ENCODE measurements around the gene MEGF9. TPM values are rescaled to one million over a fixed set of nuclear protein-coding genes. Genes with fewer than 3 reads are reported as not detected.

MEGF9 gene
- total RNA-seq, 1 experiment from 2014 or later, result 12.2 TPM

- Histone ChIP-seq H3K27ac (ENCODE audit: low read depth, low read length, poor library complexity, severe bottlenecking) (no peak overlapping the region), H3K4me3 (ENCODE audit: low read depth, low read length, poor library complexity, severe bottlenecking) (no peak overlapping the region), H3K36me3 (ENCODE audit: insufficient read depth, low read length, poor library complexity, severe bottlenecking) (no peaks in the 10 kb centered on the region), H3K27me3 (replicated peaks; ENCODE audit: insufficient read depth, low read depth, low read length, poor library complexity) (no peaks in the 10 kb centered on the region), H3K9me3 (ENCODE audit: low read depth, low read length, poor library complexity, severe bottlenecking) (no peaks in the 10 kb centered on the region), H3K4me1 (ENCODE audit: insufficient read depth, low read length, poor library complexity, severe bottlenecking) (no peaks in the 10 kb centered on the region)
- no peak for DNase-seq (ENCODE audit: low spot score)
- POLR2A ChIA-PET (ENCODE audit: low non-redundant PET), result interaction anchor here (0.5 kb wide), 1 partner anchor 139 kb away, joined by 13 read pairs; no protein-coding TSS in a partner anchor
- intact Hi-C loops (cut with micrococcal nuclease; ENCODE audit: unreplicated experiment), result no loop called here
- no TSS peak for BruUV-seq (replicated peaks)
- TF ChIP-seq CTCF (conservative IDR thresholded peaks at IDR 0.05; ENCODE audit: low read depth, low read length), result no peak
- TF ChIP-seq EZH2 (IDR thresholded peaks at IDR 0.05; ENCODE audit: borderline replicate concordance, low read depth, low read length, poor library complexity, severe bottlenecking), result no peak
- CTCF ChIA-PET, result no interaction called here
Observed at GRCh38 chr9:120733190-120733589, 18.9 kb upstream of the MEGF9 start.

- DNase-seq (ENCODE audit: low spot score), result no peak
- no peaks in the 10 kb centered on the region for H3K36me3 ChIP-seq (ENCODE audit: insufficient read depth, low read length, poor library complexity, severe bottlenecking)
- intact Hi-C loops (cut with micrococcal nuclease; ENCODE audit: unreplicated experiment), result no loop called here
- H3K4me3 ChIP-seq (ENCODE audit: low read depth, low read length, poor library complexity, severe bottlenecking), result no peak overlapping the region
- TF ChIP-seq EZH2 (IDR thresholded peaks at IDR 0.05; ENCODE audit: borderline replicate concordance, low read depth, low read length, poor library complexity, severe bottlenecking) (no peak), CTCF (conservative IDR thresholded peaks at IDR 0.05; ENCODE audit: low read depth, low read length) (no peak)
- no peaks in the 10 kb centered on the region for H3K9me3 ChIP-seq (ENCODE audit: low read depth, low read length, poor library complexity, severe bottlenecking)
- POLR2A ChIA-PET (ENCODE audit: low non-redundant PET), result no interaction called here
- no peaks in the 10 kb centered on the region for H3K27me3 ChIP-seq (replicated peaks; ENCODE audit: insufficient read depth, low read depth, low read length, poor library complexity)
- H3K4me1 ChIP-seq (ENCODE audit: insufficient read depth, low read length, poor library complexity, severe bottlenecking), result no peaks in the 10 kb centered on the region
- no TSS peak for BruUV-seq (replicated peaks)
- no peak overlapping the region for H3K27ac ChIP-seq (ENCODE audit: low read depth, low read length, poor library complexity, severe bottlenecking)
- CTCF ChIA-PET, result interaction anchor here (0.5 kb wide), 1 partner anchor 32 kb away, joined by 3 read pairs; no protein-coding TSS in a partner anchor
Observed at GRCh38 chr9:120730654-120731514, 16.6 kb upstream of the MEGF9 start.

- TF ChIP-seq CTCF (conservative IDR thresholded peaks at IDR 0.05; ENCODE audit: low read depth, low read length) (peak; percentile 46), EZH2 (IDR thresholded peaks at IDR 0.05; ENCODE audit: borderline replicate concordance, low read depth, low read length, poor library complexity, severe bottlenecking) (no peak)
- no peaks in the 10 kb centered on the region for H3K36me3 ChIP-seq (ENCODE audit: insufficient read depth, low read length, poor library complexity, severe bottlenecking)
- ChIA-PET CTCF (no interaction called here), POLR2A (ENCODE audit: low non-redundant PET) (no interaction called here)
- BruUV-seq (replicated peaks), result no TSS peak
- no peaks in the 10 kb centered on the region for H3K9me3 ChIP-seq (ENCODE audit: low read depth, low read length, poor library complexity, severe bottlenecking)
- intact Hi-C loops (cut with micrococcal nuclease; ENCODE audit: unreplicated experiment), result no loop called here
- no peaks in the 10 kb centered on the region for H3K4me1 ChIP-seq (ENCODE audit: insufficient read depth, low read length, poor library complexity, severe bottlenecking)
- DNase-seq (ENCODE audit: low spot score), result no peak
- no peaks in the 10 kb centered on the region for H3K27me3 ChIP-seq (replicated peaks; ENCODE audit: insufficient read depth, low read depth, low read length, poor library complexity)
- no peak overlapping the region for H3K4me3 ChIP-seq (ENCODE audit: low read depth, low read length, poor library complexity, severe bottlenecking)
- H3K27ac ChIP-seq (ENCODE audit: low read depth, low read length, poor library complexity, severe bottlenecking), result no peak overlapping the region
Observed at GRCh38 chr9:120729791-120730241, 15.5 kb upstream of the MEGF9 start.
